Lung (tissue), 12 donors: ENCODE data around the gene CFAP157. TPM values are rescaled to one million over a fixed set of nuclear protein-coding genes. Genes with fewer than 3 reads are reported as not detected.

ENCODE experiments used
- ATAC-seq: fragments of 200-7000 bp; cut with Tn5 transposase; one replicate; pipeline ENCODE4 v1.9.1; 2020; ENCODE audit warnings: moderate number of reproducible peaks; ENCODE audit not compliant: insufficient read depth, low FRiP score
- DNase-seq, 3 donors: peaks; one replicate each; pipeline ENCODE4 v3.0.0-alpha.2; 2013 to 2017
- H3K27ac ChIP-seq, 2 donors: one replicate each; pipeline ENCODE4 v1.5.1; 2013; ENCODE audit warnings: mild to moderate bottlenecking in 2 of 2, moderate library complexity in 2 of 2, control low read depth in 1 of 2, inconsistent platforms in 1 of 2, low read depth in 1 of 2, low read length in 1 of 2
- H3K27me3 ChIP-seq, 3 donors: one replicate each; pipeline ENCODE4 v1.5.1; 2013; ENCODE audit warnings: low read length in 2 of 3; ENCODE audit not compliant: control insufficient read depth in 3 of 3, insufficient read depth in 3 of 3
- H3K36me3 ChIP-seq, 4 donors: one replicate each; pipeline ENCODE4 v1.5.1; 2013; ENCODE audit warnings: low read length in 4 of 4, mild to moderate bottlenecking in 1 of 4, moderate library complexity in 1 of 4; ENCODE audit not compliant: control insufficient read depth in 4 of 4, insufficient read depth in 4 of 4
- H3K4me1 ChIP-seq, 5 donors: one replicate each; pipeline ENCODE4 v1.5.1; 2013; ENCODE audit warnings: low read length in 5 of 5, mild to moderate bottlenecking in 2 of 5, moderate library complexity in 1 of 5; ENCODE audit not compliant: control insufficient read depth in 5 of 5, insufficient read depth in 5 of 5
- H3K4me3 ChIP-seq: one replicate; pipeline ENCODE4 v1.5.1; 2013; ENCODE audit warnings: mild to moderate bottlenecking, control low read depth, moderate library complexity
- H3K9ac ChIP-seq, 2 donors: one replicate each; pipeline ENCODE4 v1.5.1; 2013; ENCODE audit warnings: low read length in 2 of 2, control low read depth in 1 of 2; ENCODE audit not compliant: insufficient read depth in 1 of 2
- H3K9me3 ChIP-seq, 4 donors: one replicate each; pipeline ENCODE4 v1.5.1; 2013; ENCODE audit warnings: low read length in 3 of 4, mild to moderate bottlenecking in 1 of 4, moderate library complexity in 1 of 4; ENCODE audit not compliant: control insufficient read depth in 4 of 4, insufficient read depth in 3 of 4
- WGBS, 2 donors: extraction: QIAGEN DNeasy Blood & Tissue Kit; methylation state at CpG; one replicate each; pipeline ENCODE4 v1.1.7; 2013; 5-methylcytosine and 5-hydroxymethylcytosine counted together
- polyA plus RNA-seq, 2 donors: library from polyadenylated mRNA; stranded (reverse); fragments of 200-250 nt; gene quantifications; one replicate each; pipeline ENCODE4 v1.2.1, GENCODE V29; 2013
- total RNA-seq, 2 donors: library from RNA; depleted of rRNA in 1 of 2; stranded (reverse); fragments of >200 nt in 1 of 2; gene quantifications; one replicate each; pipeline ENCODE4 v1.2.1, GENCODE V29; 2014 to 2021
- TF ChIP-seq, protein P1 (sequence below): IDR thresholded peaks from 2 replicates; pipeline ENCODE4 v1.5.1; 2012; ENCODE audit warnings: mild to moderate bottlenecking; ENCODE audit errors: control extremely low read depth, extremely low read depth
- donor health status: control.
- donor health status: control.
- donor health status: Bipolar disorder and iron deficiency.
- donor health status: healthy.
- donor health status: DM: yes; HTN: yes; CAD: no.

The CFAP157 gene
- total and polyA plus RNA-seq, 4 donors = 14.6 to 40.6 (median 16.1) TPM

DNA sequence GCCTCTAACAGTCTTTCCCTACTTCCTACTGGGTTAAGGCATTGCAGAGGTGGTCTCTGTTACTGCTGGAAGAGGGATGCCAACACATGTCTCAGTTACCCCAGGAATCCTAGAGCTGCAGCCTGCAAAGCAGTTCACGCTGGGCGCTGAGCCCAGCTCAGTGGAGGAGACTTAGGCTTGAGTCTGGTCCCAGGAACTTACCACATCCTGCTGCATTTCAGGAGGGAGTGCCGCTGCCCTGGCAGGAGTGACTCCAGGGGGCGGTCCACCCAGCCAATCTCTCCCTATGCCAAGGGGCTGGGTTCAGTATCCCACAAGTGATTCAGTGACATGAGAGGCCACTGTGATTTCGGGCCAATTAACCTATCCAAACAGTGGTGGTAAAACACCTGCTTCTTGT, 16.7 kb downstream of the CFAP157 start:
- ATAC-seq (peak; percentile 57), DNase-seq (peak in 1 of 3 donors; percentile 25)
- Histone ChIP-seq H3K4me3 (no peak overlapping the region), H3K36me3 (no peaks in the 10 kb centered on the region), H3K9me3 (no peaks in the 10 kb centered on the region), H3K27me3 (no peaks in the 10 kb centered on the region), H3K9ac (no peak overlapping the region), H3K4me1 (peaks cover 0 to 9% (median 4%) of the 10 kb centered on the region in 5 donors), H3K27ac (no peak overlapping the region)
- WGBS, 2 donors = 59 to 79% methylated on average over 5 of the region's 5 CpGs
- TF ChIP-seq, protein P1, sequence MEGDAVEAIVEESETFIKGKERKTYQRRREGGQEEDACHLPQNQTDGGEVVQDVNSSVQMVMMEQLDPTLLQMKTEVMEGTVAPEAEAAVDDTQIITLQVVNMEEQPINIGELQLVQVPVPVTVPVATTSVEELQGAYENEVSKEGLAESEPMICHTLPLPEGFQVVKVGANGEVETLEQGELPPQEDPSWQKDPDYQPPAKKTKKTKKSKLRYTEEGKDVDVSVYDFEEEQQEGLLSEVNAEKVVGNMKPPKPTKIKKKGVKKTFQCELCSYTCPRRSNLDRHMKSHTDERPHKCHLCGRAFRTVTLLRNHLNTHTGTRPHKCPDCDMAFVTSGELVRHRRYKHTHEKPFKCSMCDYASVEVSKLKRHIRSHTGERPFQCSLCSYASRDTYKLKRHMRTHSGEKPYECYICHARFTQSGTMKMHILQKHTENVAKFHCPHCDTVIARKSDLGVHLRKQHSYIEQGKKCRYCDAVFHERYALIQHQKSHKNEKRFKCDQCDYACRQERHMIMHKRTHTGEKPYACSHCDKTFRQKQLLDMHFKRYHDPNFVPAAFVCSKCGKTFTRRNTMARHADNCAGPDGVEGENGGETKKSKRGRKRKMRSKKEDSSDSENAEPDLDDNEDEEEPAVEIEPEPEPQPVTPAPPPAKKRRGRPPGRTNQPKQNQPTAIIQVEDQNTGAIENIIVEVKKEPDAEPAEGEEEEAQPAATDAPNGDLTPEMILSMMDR = no peak

DNA sequence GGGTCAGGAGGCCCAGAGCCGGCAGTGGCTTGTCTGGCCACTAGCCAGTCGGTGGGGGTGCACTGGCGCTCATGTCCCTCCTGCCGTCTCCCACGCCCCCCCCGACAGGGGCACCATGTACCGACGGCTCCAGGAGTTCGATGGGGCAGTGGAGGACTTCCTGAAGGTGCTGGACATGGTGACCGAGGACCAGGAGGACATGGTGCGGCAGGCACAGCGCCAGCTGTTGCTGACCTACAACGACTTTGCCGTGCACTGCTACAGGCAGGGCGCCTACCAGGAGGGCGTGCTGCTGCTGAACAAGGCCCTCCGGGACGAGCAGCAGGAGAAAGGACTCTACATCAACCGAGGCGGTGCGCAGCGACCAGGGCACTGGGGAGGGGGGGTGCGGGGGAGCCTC, 17.2 kb downstream of the CFAP157 start:
- WGBS, 2 donors = 50 to 65% methylated on average over 23 of the region's 23 CpGs
- H3K4me1 ChIP-seq = peaks cover 0 to 9% (median 4%) of the 10 kb centered on the region in 5 donors
- TF ChIP-seq, protein P1 = no peak
- no peaks in the 10 kb centered on the region for H3K36me3 ChIP-seq
- H3K9me3 ChIP-seq = no peaks in the 10 kb centered on the region
- H3K4me3 ChIP-seq = no peak overlapping the region
- no peak overlapping the region for H3K27ac ChIP-seq
- peak; percentile 6 for ATAC-seq
- no peaks in the 10 kb centered on the region for H3K27me3 ChIP-seq
- H3K9ac ChIP-seq = no peak overlapping the region
- peak in 1 of 3 donors; percentile 34 for DNase-seq

DNA sequence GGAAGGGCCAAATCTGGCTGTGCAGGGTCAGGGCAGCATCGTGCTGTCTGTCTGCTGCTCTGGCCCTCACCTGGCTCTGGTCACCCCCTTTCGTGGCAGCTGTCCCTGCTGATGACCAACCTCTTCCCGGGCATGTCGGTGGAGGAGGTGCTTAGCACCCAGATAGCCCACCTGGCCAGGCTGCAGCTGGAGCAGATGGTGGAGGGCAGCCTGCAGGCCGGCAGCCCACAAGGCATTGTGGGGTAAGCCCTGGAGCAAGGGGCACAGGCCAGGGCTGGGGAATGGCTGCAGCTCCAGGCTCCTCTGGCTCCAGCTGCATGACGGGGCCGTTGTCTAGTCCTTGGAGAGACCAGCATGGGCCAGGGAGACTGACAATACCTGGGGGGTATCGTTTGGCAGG, 20.1 kb downstream of the CFAP157 start:
- Histone ChIP-seq H3K27me3 (no peaks in the 10 kb centered on the region), H3K27ac (no peak overlapping the region), H3K4me1 (peaks cover 0 to 9% (median 4%) of the 10 kb centered on the region in 5 donors), H3K36me3 (peaks cover 0 to 8% (median 2%) of the 10 kb centered on the region in 4 donors), H3K9ac (no peak overlapping the region), H3K9me3 (no peaks in the 10 kb centered on the region), H3K4me3 (no peak overlapping the region)
- no peak for ATAC-seq
- TF ChIP-seq, protein P1 = no peak
- WGBS, 2 donors = 83 to 86% methylated on average over 8 of the region's 8 CpGs
- no peak for DNase-seq

DNA sequence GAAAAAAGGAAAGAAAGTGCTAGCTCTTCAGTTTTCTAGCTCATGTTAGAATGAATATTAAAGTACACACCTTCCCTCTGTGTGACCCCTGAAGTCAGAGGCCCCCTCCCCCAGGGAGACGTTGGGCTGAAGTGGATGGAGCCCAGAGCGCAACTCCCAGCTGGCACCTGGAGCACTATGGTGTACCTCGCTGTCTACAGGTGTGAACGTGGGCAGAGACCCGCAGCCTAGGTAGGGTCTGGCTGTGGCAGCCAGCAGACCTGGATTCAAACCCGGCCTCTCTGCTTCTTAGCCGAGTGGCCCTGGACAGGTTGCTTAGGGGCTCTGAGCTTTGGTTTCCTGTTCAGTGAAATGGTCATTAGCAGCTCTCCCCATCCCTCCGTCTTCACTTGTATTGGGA, 22.0 kb downstream of the CFAP157 start:
- no peak for ATAC-seq
- WGBS, 2 donors = 88 to 89% methylated on average over 8 of the region's 8 CpGs

More for the DNA sequence above, 22.0 kb downstream of the CFAP157 start:
- Histone ChIP-seq H3K27ac (no peak overlapping the region), H3K4me1 (peaks cover 0 to 9% (median 4%) of the 10 kb centered on the region in 5 donors), H3K9ac (no peak overlapping the region), H3K4me3 (no peak overlapping the region), H3K9me3 (no peaks in the 10 kb centered on the region), H3K27me3 (no peaks in the 10 kb centered on the region), H3K36me3 (peaks cover 0 to 17% (median 5%) of the 10 kb centered on the region in 4 donors)
- no peak for DNase-seq
- TF ChIP-seq, protein P1 = no peak
